Kidney (tissue), 14 donors: ENCODE measurements around the gene PGAM5. TPM values are rescaled to one million over a fixed set of nuclear protein-coding genes. Genes with fewer than 3 reads are reported as not detected.
A peak's percentile ranks its signal among the peaks of the same experiment; 100 is the strongest.

Experiments
- DNase-seq, 5 donors: peaks; one replicate each; pipeline ENCODE4 v3.0.0-alpha.2; 2013 to 2020
- FAIRE-seq: peaks from 2 replicates; lab custom pipeline; 2012; peaks lifted over from hg19 to GRCh38; lab: Jason Lieb, UNC
- H3K27ac ChIP-seq, 2 donors: one replicate each; pipeline ENCODE4 v1.7.0; 2013; ENCODE audit warnings: low read depth in 2 of 2, low read length in 2 of 2, inconsistent platforms in 1 of 2
- H3K27me3 ChIP-seq: one replicate; pipeline ENCODE4 v1.7.1; 2013; ENCODE audit warnings: low read length, inconsistent platforms; ENCODE audit not compliant: control insufficient read depth, insufficient read depth
- H3K36me3 ChIP-seq, 3 donors: one replicate each; pipeline versions ENCODE4 v1.7.0 to v1.7.1; 2013; ENCODE audit warnings: low read length in 3 of 3, control low read depth in 1 of 3, inconsistent platforms in 1 of 3; ENCODE audit not compliant: insufficient read depth in 3 of 3, control insufficient read depth in 2 of 3
- H3K4me1 ChIP-seq, 3 donors: one replicate each; pipeline versions ENCODE4 v1.7.0 to v1.7.1; 2013; ENCODE audit warnings: low read length in 3 of 3, inconsistent platforms in 1 of 3, low read depth in 1 of 3; ENCODE audit not compliant: control insufficient read depth in 2 of 3, insufficient read depth in 2 of 3
- H3K4me3 ChIP-seq, 3 donors: one replicate each; pipeline versions ENCODE4 v1.7.0 to v1.8.1; 2013; ENCODE audit warnings: low read length in 3 of 3, control low read depth in 1 of 3, inconsistent platforms in 1 of 3
- H3K9ac ChIP-seq, 3 donors: one replicate each; pipeline versions ENCODE4 v1.7.0 to v1.7.1; 2013; ENCODE audit warnings: low read length in 3 of 3, control low read depth in 1 of 3, inconsistent platforms in 1 of 3
- H3K9me3 ChIP-seq, 3 donors: one replicate each; pipeline versions ENCODE4 v1.7.0 to v1.7.1; 2013; ENCODE audit warnings: low read length in 3 of 3, control low read depth in 1 of 3, inconsistent platforms in 1 of 3; ENCODE audit not compliant: control insufficient read depth in 2 of 3, insufficient read depth in 1 of 3
- intact Hi-C: fragments of 100-400 bp; cut with DNase I; formaldehyde crosslinking; loops from one replicate; pipeline ENCODE4 v1.11.1; 2022
- polyA plus RNA-seq: library from polyadenylated mRNA; stranded (reverse); fragments of 350-450 nt; fragmentation: Illumina TruSeq; extraction: RNeasy Lipid Tissue Mini Kit (QIAGEN cat#74804); gene quantifications from one replicate; pipeline ENCODE4 v1.2.3, GENCODE V29; 2014; ENCODE audit warnings: low read depth, low replicate concordance; ENCODE audit not compliant: insufficient read depth
- total RNA-seq: library from RNA; stranded (reverse); fragmentation: NEBNext Ultra II Directional; extraction: Animal tissue kit (Norgen Biotek cat#: 25700); gene quantifications from one replicate; pipeline ENCODE4 v1.2.1, GENCODE V29; 2021
- TF ChIP-seq, protein P1 (sequence below): IDR thresholded peaks from 3 replicates; pipeline ENCODE4 v1.5.1; 2012; ENCODE audit warnings: mild to moderate bottlenecking, moderate library complexity, borderline replicate concordance; ENCODE audit not compliant: insufficient read depth; ENCODE audit errors: extremely low read depth
- donor health status: control.
- donor health status: control.
- donor health status: control.
- donor health status: control.
- donor health status: control.
- donor health status: DM: yes; HTN: yes; CAD: no.
- donor health status: Normal renal cell carcinoma (clear cell type).

Gene PGAM5
- total and polyA plus RNA-seq, 2 donors from 2014 or later: 19.4 to 33.5 TPM

DNA sequence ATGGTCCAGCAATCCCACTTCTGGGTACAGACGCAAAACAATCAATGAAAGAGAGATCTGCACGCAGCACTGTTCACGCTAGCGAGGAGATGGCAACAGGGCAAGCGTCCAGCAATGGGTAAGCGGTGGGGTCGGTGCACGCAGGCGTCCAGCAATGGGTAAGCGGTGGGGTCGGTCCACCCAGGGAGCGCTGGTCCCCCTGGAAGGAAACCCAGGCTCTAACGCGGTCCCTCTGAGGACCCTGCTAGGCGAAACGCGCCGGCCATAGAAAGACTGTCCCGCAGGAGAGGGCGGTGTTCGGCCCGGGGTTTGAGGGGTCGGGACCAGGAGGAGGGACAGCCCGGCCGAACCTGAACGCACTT, 618 bp upstream of the PGAM5 start:
- DNase-seq: peak in 2 of 5 donors; percentile 30 to 82
- no peaks in the 10 kb centered on the region for H3K9me3 ChIP-seq
- peaks cover 0 to 5% (median 2%) of the 10 kb centered on the region in 3 donors for H3K36me3 ChIP-seq
- FAIRE-seq: no peak
- peaks cover 0 to 2% (median 0%) of the 10 kb centered on the region in 3 donors for H3K4me1 ChIP-seq
- H3K9ac ChIP-seq: peak overlapping the region; percentile 40 to 96 (median 87)
- peak overlapping the region; percentile 63 to 88 (median 82) for H3K4me3 ChIP-seq
- peak overlapping the region; percentile 82 to 93 for H3K27ac ChIP-seq
- H3K27me3 ChIP-seq: no peaks in the 10 kb centered on the region
- TF ChIP-seq, protein P1, sequence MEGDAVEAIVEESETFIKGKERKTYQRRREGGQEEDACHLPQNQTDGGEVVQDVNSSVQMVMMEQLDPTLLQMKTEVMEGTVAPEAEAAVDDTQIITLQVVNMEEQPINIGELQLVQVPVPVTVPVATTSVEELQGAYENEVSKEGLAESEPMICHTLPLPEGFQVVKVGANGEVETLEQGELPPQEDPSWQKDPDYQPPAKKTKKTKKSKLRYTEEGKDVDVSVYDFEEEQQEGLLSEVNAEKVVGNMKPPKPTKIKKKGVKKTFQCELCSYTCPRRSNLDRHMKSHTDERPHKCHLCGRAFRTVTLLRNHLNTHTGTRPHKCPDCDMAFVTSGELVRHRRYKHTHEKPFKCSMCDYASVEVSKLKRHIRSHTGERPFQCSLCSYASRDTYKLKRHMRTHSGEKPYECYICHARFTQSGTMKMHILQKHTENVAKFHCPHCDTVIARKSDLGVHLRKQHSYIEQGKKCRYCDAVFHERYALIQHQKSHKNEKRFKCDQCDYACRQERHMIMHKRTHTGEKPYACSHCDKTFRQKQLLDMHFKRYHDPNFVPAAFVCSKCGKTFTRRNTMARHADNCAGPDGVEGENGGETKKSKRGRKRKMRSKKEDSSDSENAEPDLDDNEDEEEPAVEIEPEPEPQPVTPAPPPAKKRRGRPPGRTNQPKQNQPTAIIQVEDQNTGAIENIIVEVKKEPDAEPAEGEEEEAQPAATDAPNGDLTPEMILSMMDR: no peak
- intact Hi-C loops: no loop called here

DNA sequence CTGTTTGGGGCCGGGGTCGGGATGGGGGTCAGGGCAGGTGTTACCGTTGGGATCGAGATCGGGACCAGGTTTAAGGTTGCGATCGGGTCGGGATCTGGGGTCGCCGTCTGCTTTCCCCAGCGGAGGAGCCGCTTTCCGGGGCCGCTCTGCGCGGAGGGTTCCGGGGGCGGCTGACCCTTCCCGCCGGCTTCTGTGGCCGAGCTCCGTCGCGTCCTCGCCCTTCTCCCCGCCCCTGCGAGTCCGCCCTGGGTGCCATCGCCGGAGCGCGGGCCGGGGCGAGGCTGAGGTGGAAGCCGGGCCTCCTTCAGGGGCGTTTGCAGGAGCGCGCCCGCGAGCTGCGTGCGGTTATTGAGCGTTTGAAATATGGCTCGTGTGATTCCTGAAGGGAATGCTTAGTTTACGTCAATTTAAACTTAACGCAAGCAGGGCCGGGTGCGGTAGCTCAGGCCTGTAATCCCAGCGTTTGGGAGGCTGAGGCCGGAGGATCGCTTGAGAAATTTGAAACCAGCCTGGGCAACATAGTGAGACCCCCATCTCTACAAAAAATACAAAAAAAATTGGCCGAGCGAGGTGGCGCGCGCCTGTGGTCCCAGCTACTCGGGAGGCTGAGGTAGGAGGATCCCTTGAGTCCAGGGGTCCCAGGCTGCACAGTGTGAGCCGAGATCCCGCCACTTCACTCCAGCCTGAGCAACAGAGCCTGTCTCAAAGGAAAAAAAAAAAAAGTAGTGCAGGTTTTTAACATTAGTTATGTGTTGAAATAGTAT, 620 bp downstream of the PGAM5 start:
- TF ChIP-seq, protein P1: no peak
- Histone ChIP-seq H3K9ac (peak overlapping the region in 2 of 3 donors; percentile 48 to 51), H3K9me3 (no peaks in the 10 kb centered on the region), H3K27ac (no peak overlapping the region), H3K4me1 (peaks cover 0 to 2% (median 0%) of the 10 kb centered on the region in 3 donors), H3K27me3 (no peaks in the 10 kb centered on the region), H3K4me3 (peak overlapping the region; percentile 44 to 79 (median 68)), H3K36me3 (peaks cover 0 to 8% (median 2%) of the 10 kb centered on the region in 3 donors)
- DNase-seq (peak in 4 of 5 donors; percentile 9 to 80 (median 41)), FAIRE-seq (no peak)
- intact Hi-C loops: no loop called here

DNA sequence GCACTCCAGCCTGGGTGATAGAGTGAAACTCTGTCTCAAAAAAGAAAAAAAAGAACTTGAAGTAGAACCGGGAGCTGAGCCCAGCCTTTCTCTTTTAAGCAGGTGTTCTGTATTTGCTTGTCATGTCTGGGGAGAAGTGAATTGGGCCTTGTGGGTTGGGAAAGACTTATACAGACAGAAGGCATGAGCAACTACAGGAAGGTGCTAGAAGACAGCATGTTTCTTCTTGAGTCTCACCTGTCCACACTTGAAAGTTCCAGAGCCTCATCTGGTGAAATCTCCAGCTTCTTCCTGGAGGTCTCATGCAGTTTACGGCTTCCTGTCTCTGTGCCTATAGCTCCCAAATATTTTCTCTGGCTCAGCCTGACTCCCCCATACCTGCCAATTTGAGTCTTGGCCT, 2.5 kb downstream of the PGAM5 start:
- no peaks in the 10 kb centered on the region for H3K27me3 ChIP-seq
- no peak for DNase-seq
- FAIRE-seq: no peak
- peaks cover 0 to 8% (median 2%) of the 10 kb centered on the region in 3 donors for H3K36me3 ChIP-seq
- no peak overlapping the region for H3K27ac ChIP-seq
- peaks cover 0 to 2% (median 0%) of the 10 kb centered on the region in 3 donors for H3K4me1 ChIP-seq
- intact Hi-C loops: no loop called here
- no peak overlapping the region for H3K9ac ChIP-seq
- H3K9me3 ChIP-seq: no peaks in the 10 kb centered on the region
- TF ChIP-seq, protein P1: no peak
- H3K4me3 ChIP-seq: no peak overlapping the region
